CD4-positive, alpha-beta memory T cell (primary cell): ENCODE results near the gene ARHGAP6. TPM values are rescaled to one million over a fixed set of nuclear protein-coding genes. Genes with fewer than 3 reads are reported as not detected.

Experiments used
- CTCF ChIA-PET: fragments of 350-600 bp; sonication (Branson Sonifier 250); formaldehyde crosslinking; loops from one replicate; lab custom pipeline; 2021; ENCODE audit warnings: inconsistent platforms; ENCODE audit not compliant: partially characterized antibody; lab: Charles Lee
- POLR2A ChIA-PET: fragments of 350-600 bp; sonication (Branson Sonifier 250); formaldehyde crosslinking; loops from one replicate; lab custom pipeline; 2021; ENCODE audit not compliant: partially characterized antibody; lab: Charles Lee
- DNase-seq, 5 donors: peaks; one replicate each; pipeline versions ENCODE4 v3.0.0 to v3.0.0-alpha.2; 2020 to 2022; ENCODE audit warnings: mixed read lengths in 1 of 5
- H3K27ac ChIP-seq: one replicate; pipeline ENCODE4 v1.7.0; 2013; ENCODE audit warnings: low read depth, low read length
- H3K27me3 ChIP-seq: 2 replicates; pipeline ENCODE4 v1.7.0; 2013; ENCODE audit warnings: mild to moderate bottlenecking, low read length, moderate library complexity; ENCODE audit not compliant: insufficient read depth
- H3K36me3 ChIP-seq: 2 replicates; pipeline ENCODE4 v1.7.0; 2013; ENCODE audit warnings: mild to moderate bottlenecking, low read length, moderate library complexity; ENCODE audit not compliant: insufficient read depth
- H3K4me1 ChIP-seq: 2 replicates; pipeline ENCODE4 v1.7.0; 2013; ENCODE audit warnings: mild to moderate bottlenecking, low read length, moderate library complexity; ENCODE audit not compliant: insufficient read depth
- H3K4me3 ChIP-seq, 2 donors: one replicate each; pipeline ENCODE4 v1.7.0; 2013; ENCODE audit warnings: low read length in 2 of 2, mild to moderate bottlenecking in 1 of 2
- H3K9me3 ChIP-seq, 2 donors: one replicate each; pipeline ENCODE4 v1.7.0; 2013; ENCODE audit warnings: low read length in 2 of 2, control low read depth in 1 of 2; ENCODE audit not compliant: control insufficient read depth in 1 of 2
- H3K27ac Mint-ChIP-seq, 7 donors: one replicate each; pipeline ENCODE4 v1.8.0; 2020 to 2021; ENCODE audit warnings: mixed read lengths in 7 of 7, mild to moderate bottlenecking in 6 of 7, inconsistent platforms in 3 of 7, moderate library complexity in 3 of 7
- H3K27me3 Mint-ChIP-seq, 2 donors: one replicate each; pipeline ENCODE4 v1.8.0; 2020 to 2021; ENCODE audit warnings: mixed read lengths in 2 of 2
- H3K36me3 Mint-ChIP-seq, 2 donors: one replicate each; pipeline ENCODE4 v1.8.0; 2020 to 2021; ENCODE audit warnings: mixed read lengths in 2 of 2, inconsistent platforms in 1 of 2, mild to moderate bottlenecking in 1 of 2
- H3K4me1 Mint-ChIP-seq, 4 donors: one replicate each; pipeline ENCODE4 v1.8.0; 2020 to 2021; ENCODE audit warnings: mixed read lengths in 4 of 4, mild to moderate bottlenecking in 1 of 4
- H3K4me3 Mint-ChIP-seq, 8 donors: one replicate each; pipeline ENCODE4 v1.8.0; 2020 to 2021; ENCODE audit warnings: mixed read lengths in 8 of 8, mild to moderate bottlenecking in 7 of 8, moderate library complexity in 6 of 8, inconsistent platforms in 3 of 8
- H3K9me3 Mint-ChIP-seq, 8 donors: one replicate each; pipeline ENCODE4 v1.8.0; 2020 to 2021; ENCODE audit warnings: mixed read lengths in 8 of 8, mild to moderate bottlenecking in 5 of 8, inconsistent platforms in 3 of 8, moderate library complexity in 1 of 8
- intact Hi-C: fragments of 100-400 bp; cut with micrococcal nuclease; formaldehyde crosslinking; loops from one replicate; pipeline ENCODE4 v1.15.1; 2023
- polyA plus RNA-seq, 2 donors: library from polyadenylated mRNA; unstranded; fragments of 300-500 nt; fragmentation: Illumina TruSeq; gene quantifications; one replicate each; pipeline ENCODE4 v1.2.3, GENCODE V29; 2021
- total RNA-seq, 2 experiments: library from RNA; stranded (reverse); gene quantifications; one replicate each; pipeline ENCODE4 v1.2.3, GENCODE V29; 2021

The ARHGAP6 gene
- total and polyA plus RNA-seq, 4 experiments from 2014 or later, result not detected

DNA sequence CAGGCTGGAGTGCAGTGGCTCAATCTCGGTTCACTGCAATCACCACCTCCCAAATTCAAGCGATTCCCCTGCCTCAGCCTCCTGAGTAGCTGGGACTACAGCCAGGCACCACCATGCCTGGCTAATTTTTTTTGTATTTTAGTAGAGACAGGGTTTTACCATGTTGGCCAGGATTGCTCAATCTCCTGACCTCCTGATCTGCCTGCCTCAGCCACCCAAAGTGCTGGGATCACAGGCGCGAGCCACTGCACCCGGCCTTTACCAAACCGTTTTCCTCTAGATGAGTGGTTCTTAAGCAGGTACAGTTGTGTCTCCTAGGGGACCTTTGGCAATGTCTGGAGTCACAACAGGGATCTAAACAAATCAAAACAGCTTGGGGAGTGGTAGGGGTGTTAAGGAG, 360.9 kb downstream of the ARHGAP6 start:
- Histone ChIP-seq H3K27me3 (no peaks in the 10 kb centered on the region), H3K4me3 (no peak overlapping the region), H3K36me3 (no peaks in the 10 kb centered on the region), H3K4me1 (no peaks in the 10 kb centered on the region), H3K27ac (no peak overlapping the region), H3K9me3 (no peaks in the 10 kb centered on the region)
- ChIA-PET CTCF (no interaction called here), POLR2A (no interaction called here)
- H3K27ac Mint-ChIP-seq, result no peak overlapping the region
- H3K27me3 Mint-ChIP-seq, result no peaks in the 10 kb centered on the region
- no peaks in the 10 kb centered on the region for H3K4me1 Mint-ChIP-seq
- DNase-seq, result no peak
- intact Hi-C loops, result no loop called here
- H3K36me3 Mint-ChIP-seq, result no peaks in the 10 kb centered on the region
- H3K4me3 Mint-ChIP-seq, result no peak overlapping the region
- H3K9me3 Mint-ChIP-seq, result peaks cover 0 to 1% (median 0%) of the 10 kb centered on the region in 8 donors

DNA sequence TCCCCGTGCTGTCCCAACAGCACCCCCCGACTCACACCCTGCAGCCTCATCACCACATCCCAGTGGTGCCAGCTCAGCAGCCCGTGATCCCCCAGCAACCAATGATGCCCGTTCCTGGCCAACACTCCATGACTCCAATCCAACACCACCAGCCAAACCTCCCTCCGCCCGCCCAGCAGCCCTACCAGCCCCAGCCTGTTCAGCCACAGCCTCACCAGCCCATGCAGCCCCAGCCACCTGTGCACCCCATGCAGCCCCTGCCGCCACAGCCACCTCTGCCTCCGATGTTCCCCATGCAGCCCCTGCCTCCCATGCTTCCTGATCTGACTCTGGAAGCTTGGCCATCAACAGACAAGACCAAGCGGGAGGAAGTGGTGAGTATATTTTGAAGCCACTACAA, 367.1 kb downstream of the ARHGAP6 start:
- no peak overlapping the region for H3K4me3 ChIP-seq
- Mint-ChIP-seq H3K27ac (no peak overlapping the region), H3K27me3 (no peaks in the 10 kb centered on the region), H3K4me1 (no peaks in the 10 kb centered on the region), H3K36me3 (no peaks in the 10 kb centered on the region), H3K4me3 (no peak overlapping the region), H3K9me3 (peaks cover 0 to 2% (median 0%) of the 10 kb centered on the region in 8 donors)
- H3K9me3 ChIP-seq, result no peaks in the 10 kb centered on the region
- no peaks in the 10 kb centered on the region for H3K36me3 ChIP-seq
- intact Hi-C loops, result no loop called here
- H3K4me1 ChIP-seq, result no peaks in the 10 kb centered on the region
- no peaks in the 10 kb centered on the region for H3K27me3 ChIP-seq
- ChIA-PET POLR2A (no interaction called here), CTCF (no interaction called here)
- H3K27ac ChIP-seq, result no peak overlapping the region
- no peak for DNase-seq

DNA sequence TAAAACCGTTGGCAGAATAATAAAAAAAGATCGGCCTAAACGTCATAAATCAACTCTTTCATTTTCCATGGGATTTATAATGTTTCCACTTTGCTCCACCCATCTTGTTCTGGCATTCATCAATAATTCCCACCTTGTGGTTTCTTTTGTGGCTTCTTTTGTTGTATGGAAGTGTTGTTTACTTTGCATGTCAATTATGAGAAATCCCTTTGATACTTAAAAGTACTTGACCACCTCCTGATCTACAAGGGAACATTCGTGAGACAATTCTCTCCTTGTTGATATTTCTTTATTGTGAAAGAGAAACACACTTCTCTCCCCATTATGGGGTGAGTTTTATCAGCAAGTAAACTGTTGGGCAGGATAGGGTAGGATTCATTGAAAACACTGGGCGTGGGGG, 369.7 kb downstream of the ARHGAP6 start:
- Histone ChIP-seq H3K36me3 (no peaks in the 10 kb centered on the region), H3K4me3 (no peak overlapping the region), H3K27ac (no peak overlapping the region), H3K9me3 (no peaks in the 10 kb centered on the region), H3K27me3 (no peaks in the 10 kb centered on the region), H3K4me1 (no peaks in the 10 kb centered on the region)
- no peak for DNase-seq
- H3K36me3 Mint-ChIP-seq, result no peaks in the 10 kb centered on the region
- no peaks in the 10 kb centered on the region for H3K27me3 Mint-ChIP-seq
- no peaks in the 10 kb centered on the region for H3K4me1 Mint-ChIP-seq
- ChIA-PET POLR2A (no interaction called here), CTCF (no interaction called here)
- peaks cover 0 to 2% (median 0%) of the 10 kb centered on the region in 8 donors for H3K9me3 Mint-ChIP-seq
- H3K27ac Mint-ChIP-seq, result no peak overlapping the region
- no peak overlapping the region for H3K4me3 Mint-ChIP-seq
- intact Hi-C loops, result no loop called here

DNA sequence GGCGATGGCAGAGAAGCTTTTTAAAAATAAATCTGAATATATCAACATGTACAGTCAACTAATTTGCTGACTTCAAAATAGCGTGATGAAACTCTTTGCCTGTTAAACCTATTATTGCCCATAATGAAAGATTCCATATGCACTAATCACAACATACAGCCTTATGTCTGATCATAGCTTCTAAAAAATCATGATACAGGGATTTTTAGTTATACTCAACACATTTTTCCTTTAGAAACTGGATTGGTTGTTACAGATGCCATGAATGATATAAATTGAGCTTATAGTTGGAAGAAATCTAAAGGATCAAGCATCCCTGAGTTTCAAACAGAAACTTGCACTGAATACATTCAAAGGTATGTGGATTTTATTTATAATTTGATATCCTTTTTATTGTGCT, 372.6 kb downstream of the ARHGAP6 start, which contains the start of gene AMELX:
Gene AMELX (plus strand): TSS at position 301 of the 400 bp plus-strand sequence. CDS start 1,376 bp downstream, outside the sequence.
- H3K27ac Mint-ChIP-seq, result no peak within 1 kb of the TSS
- no peaks in the 10 kb centered on the region for H3K27me3 Mint-ChIP-seq
- no peaks in the 10 kb centered on the region for H3K4me1 ChIP-seq
- H3K27me3 ChIP-seq, result no peaks in the 10 kb centered on the region
- no peak within 1 kb of the TSS for H3K4me3 ChIP-seq
- no peaks in the 10 kb centered on the region for H3K36me3 ChIP-seq
- no peak within 1 kb of the TSS for H3K27ac ChIP-seq
- H3K4me1 Mint-ChIP-seq, result no peaks in the 10 kb centered on the region
- H3K4me3 Mint-ChIP-seq, result no peak within 1 kb of the TSS
- peaks cover 0 to 2% (median 0%) of the 10 kb centered on the region in 8 donors for H3K9me3 Mint-ChIP-seq
- H3K36me3 Mint-ChIP-seq, result no peaks in the 10 kb centered on the region
- DNase-seq, result no peak
- ChIA-PET POLR2A (no interaction called here), CTCF (no interaction called here)
- no peaks in the 10 kb centered on the region for H3K9me3 ChIP-seq
- intact Hi-C loops, result no loop called here

DNA sequence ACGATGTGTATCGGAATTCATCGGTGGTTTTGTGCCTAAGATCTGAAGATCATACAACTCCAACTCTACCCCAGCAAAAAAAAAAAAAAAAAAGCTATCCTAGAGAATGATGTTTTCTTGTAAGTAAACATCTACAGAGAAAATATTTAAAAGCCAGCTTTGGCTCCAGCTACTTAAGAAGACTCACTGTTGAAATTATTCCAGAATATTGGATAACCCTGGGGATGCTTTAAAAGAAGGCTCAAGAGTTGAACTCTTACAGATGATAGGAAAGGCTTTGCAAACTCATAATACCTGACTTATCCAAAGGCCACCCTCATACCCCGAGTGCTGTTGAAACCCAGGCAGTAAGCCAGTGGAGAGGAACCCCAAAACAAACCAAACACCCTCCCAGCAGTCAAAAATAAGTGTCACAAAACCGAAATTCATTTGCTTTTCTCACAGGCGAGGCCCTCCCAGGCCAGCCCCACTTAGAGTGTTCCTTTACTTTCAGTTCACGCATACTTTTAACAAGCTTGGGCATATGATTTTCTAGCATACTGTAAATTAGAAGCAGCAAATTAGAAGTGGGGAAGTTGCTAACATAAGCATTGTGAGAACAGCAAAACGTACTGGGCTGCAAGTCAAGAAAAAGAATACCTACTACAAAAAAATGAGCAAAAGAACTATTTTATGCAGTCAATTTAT, 375.2 kb downstream of the ARHGAP6 start:
- H3K4me3 ChIP-seq, result no peak overlapping the region
- Mint-ChIP-seq H3K4me1 (no peaks in the 10 kb centered on the region), H3K9me3 (peaks cover 0 to 1% (median 0%) of the 10 kb centered on the region in 8 donors), H3K27me3 (peaks cover 0 to 2% of the 10 kb centered on the region in 2 donors), H3K27ac (no peak overlapping the region), H3K4me3 (no peak overlapping the region), H3K36me3 (no peaks in the 10 kb centered on the region)
- ChIA-PET CTCF (no interaction called here), POLR2A (no interaction called here)
- H3K4me1 ChIP-seq, result no peaks in the 10 kb centered on the region
- no peak overlapping the region for H3K27ac ChIP-seq
- no peaks in the 10 kb centered on the region for H3K9me3 ChIP-seq
- H3K36me3 ChIP-seq, result no peaks in the 10 kb centered on the region
- H3K27me3 ChIP-seq, result no peaks in the 10 kb centered on the region
- intact Hi-C loops, result no loop called here
- DNase-seq, result no peak

DNA sequence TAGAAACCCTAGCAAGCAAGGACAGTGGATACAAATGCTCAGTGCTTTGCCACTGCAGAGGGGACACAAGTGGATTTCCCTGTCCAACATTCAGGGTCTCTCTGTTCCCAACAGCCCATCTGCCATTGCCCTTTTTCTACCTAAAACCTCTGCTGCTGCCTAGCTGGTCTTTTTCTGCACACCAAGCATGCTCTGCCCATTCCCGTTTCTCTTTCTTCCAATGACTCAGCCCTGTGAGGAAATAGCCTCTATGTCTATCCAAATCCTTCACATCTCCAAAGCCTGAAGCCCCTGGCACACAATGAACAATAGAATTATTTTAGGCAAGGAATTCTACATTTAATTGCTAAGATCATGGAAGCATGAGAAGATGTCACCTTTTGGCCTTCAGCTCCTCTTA, 378.2 kb downstream of the ARHGAP6 start:
- Mint-ChIP-seq H3K27ac (no peak overlapping the region), H3K9me3 (peaks cover 0 to 2% (median 0%) of the 10 kb centered on the region in 8 donors), H3K36me3 (no peaks in the 10 kb centered on the region), H3K4me3 (no peak overlapping the region), H3K27me3 (peaks cover 0 to 2% of the 10 kb centered on the region in 2 donors), H3K4me1 (no peaks in the 10 kb centered on the region)
- CTCF ChIA-PET, result no interaction called here
- no peak overlapping the region for H3K4me3 ChIP-seq
- no peaks in the 10 kb centered on the region for H3K36me3 ChIP-seq
- POLR2A ChIA-PET, result no interaction called here
- H3K9me3 ChIP-seq, result no peaks in the 10 kb centered on the region
- H3K27ac ChIP-seq, result no peak overlapping the region
- H3K27me3 ChIP-seq, result no peaks in the 10 kb centered on the region
- intact Hi-C loops, result no loop called here
- no peak for DNase-seq
- H3K4me1 ChIP-seq, result no peaks in the 10 kb centered on the region

DNA sequence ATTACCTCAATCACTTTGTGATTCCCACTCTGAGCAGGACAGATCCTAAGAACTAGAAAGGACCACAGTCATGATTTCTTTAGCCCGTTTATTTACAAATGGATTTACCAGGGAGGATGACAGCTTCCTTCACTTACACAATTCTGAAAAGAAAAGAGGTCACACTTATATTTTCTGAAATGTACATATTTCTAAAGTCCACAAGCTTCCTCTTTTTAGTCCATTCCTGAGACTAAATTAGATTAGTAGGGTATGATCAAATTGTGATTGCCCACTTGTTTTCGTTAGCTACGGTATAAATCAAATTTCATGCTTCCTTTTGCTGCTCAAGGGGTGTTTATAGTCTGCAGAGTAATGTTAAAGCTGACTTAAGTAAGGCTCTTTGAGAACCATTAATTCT, 380.1 kb downstream of the ARHGAP6 start:
- peaks cover 0 to 2% of the 10 kb centered on the region in 2 donors for H3K27me3 Mint-ChIP-seq
- ChIA-PET POLR2A (no interaction called here), CTCF (no interaction called here)
- no peaks in the 10 kb centered on the region for H3K4me1 ChIP-seq
- intact Hi-C loops, result no loop called here
- no peaks in the 10 kb centered on the region for H3K36me3 Mint-ChIP-seq
- no peaks in the 10 kb centered on the region for H3K9me3 ChIP-seq
- peaks cover 0 to 2% (median 0%) of the 10 kb centered on the region in 8 donors for H3K9me3 Mint-ChIP-seq
- H3K27me3 ChIP-seq, result no peaks in the 10 kb centered on the region
- no peak overlapping the region for H3K4me3 ChIP-seq
- H3K27ac ChIP-seq, result no peak overlapping the region
- DNase-seq, result no peak
- H3K36me3 ChIP-seq, result no peaks in the 10 kb centered on the region
- H3K27ac Mint-ChIP-seq, result no peak overlapping the region
- no peaks in the 10 kb centered on the region for H3K4me1 Mint-ChIP-seq
- no peak overlapping the region for H3K4me3 Mint-ChIP-seq
